ENCODE data around the gene ANKRD7.

ANKRD7 gene, protein sequence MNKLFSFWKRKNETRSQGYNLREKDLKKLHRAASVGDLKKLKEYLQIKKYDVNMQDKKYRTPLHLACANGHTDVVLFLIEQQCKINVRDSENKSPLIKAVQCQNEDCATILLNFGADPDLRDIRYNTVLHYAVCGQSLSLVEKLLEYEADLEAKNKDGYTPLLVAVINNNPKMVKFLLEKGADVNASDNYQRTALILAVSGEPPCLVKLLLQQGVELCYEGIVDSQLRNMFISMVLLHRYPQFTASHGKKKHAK

DNA sequence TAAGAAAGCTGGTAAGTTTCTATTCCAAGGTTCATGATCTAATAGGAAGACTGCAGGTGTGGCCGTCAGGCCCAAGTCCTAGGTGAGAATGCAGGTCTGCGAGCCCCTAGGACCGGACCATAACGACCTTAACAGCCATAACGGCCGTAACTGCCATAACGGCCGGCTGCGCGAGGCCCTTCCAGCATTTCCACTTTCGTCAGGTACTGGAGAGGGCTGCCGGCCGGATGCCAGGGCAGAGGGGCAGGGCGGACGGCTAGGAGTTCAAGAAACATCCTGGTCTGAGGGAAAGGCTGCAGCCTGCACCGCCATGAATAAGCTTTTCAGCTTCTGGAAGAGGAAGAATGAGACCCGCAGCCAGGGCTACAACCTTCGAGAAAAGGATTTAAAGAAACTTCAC lies at the start of gene ANKRD7:
Gene ANKRD7 (plus strand): TSS at position 184 of the 400 bp plus-strand sequence. CDS start 127 bp downstream, at position 311.
- Histone ChIP-seq H2AFZ (ENCODE audit: low read depth, low read length, severe bottlenecking) (no peak within 1 kb of the TSS), H3K27ac (ENCODE audit: low read depth, low read length) (no peak within 1 kb of the TSS), H3K9me2 (replicated peaks; ENCODE audit: insufficient read depth, low read length) (no peaks in the 10 kb centered on the region), H3F3A (ENCODE audit: insufficient read depth) (no peaks in the 10 kb centered on the region), H3K4me3 (ENCODE audit: insufficient read depth, low read length, poor library complexity, severe bottlenecking) (no peak within 1 kb of the TSS), H3K9ac (ENCODE audit: low read length) (no peak within 1 kb of the TSS), H3K4me2 (ENCODE audit: low read depth, low read length, poor library complexity, severe bottlenecking) (no peak within 1 kb of the TSS), H3K79me2 (ENCODE audit: insufficient read depth, low read length) (no peaks in the 10 kb centered on the region), H3K36me3 (ENCODE audit: low read length) (no peaks in the 10 kb centered on the region), H4K20me1 (ENCODE audit: low read depth, low read length) (no peaks in the 10 kb centered on the region), H3K27me3 (ENCODE audit: low read length) (no peaks in the 10 kb centered on the region), H3K9me3 (ENCODE audit: insufficient read depth, low read length) (no peaks in the 10 kb centered on the region)
- TF ChIP-seq, protein P1, sequence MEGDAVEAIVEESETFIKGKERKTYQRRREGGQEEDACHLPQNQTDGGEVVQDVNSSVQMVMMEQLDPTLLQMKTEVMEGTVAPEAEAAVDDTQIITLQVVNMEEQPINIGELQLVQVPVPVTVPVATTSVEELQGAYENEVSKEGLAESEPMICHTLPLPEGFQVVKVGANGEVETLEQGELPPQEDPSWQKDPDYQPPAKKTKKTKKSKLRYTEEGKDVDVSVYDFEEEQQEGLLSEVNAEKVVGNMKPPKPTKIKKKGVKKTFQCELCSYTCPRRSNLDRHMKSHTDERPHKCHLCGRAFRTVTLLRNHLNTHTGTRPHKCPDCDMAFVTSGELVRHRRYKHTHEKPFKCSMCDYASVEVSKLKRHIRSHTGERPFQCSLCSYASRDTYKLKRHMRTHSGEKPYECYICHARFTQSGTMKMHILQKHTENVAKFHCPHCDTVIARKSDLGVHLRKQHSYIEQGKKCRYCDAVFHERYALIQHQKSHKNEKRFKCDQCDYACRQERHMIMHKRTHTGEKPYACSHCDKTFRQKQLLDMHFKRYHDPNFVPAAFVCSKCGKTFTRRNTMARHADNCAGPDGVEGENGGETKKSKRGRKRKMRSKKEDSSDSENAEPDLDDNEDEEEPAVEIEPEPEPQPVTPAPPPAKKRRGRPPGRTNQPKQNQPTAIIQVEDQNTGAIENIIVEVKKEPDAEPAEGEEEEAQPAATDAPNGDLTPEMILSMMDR (IDR thresholded peaks at IDR 0.05; ENCODE audit: insufficient read depth, low read length, poor library complexity, severe bottlenecking) = no peak
- TF ChIP-seq EZH2phosphoT487 (conservative IDR thresholded peaks at IDR 0.05; ENCODE audit: low read length) = no peak

DNA sequence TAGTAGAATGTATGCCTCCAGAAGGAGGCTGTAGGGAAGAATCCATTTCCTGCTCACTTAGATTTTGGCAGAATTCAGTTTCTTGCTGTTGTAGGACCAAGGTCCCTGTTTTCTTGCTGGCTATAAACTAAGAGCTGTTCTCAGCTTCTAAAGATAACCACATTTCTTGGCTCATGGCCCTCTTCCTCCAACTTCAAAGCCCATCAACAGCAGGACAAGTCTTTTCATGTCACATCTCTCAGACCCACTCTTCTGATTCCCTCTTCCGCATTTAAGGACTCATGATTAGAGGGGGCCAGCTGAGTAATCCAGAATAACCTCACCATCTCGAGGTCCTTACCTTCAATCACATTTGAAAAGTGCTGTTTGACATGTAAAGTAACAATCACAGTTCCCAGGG lies 48.8 kb upstream of the ANKRD7 start:
- TF ChIP-seq, protein P1 (IDR thresholded peaks at IDR 0.05; ENCODE audit: insufficient read depth, low read length, poor library complexity, severe bottlenecking) = no peak
- no peak for TF ChIP-seq EZH2phosphoT487 (conservative IDR thresholded peaks at IDR 0.05; ENCODE audit: low read length)
- no peaks in the 10 kb centered on the region for H3K36me3 ChIP-seq (ENCODE audit: low read length)
- H3K9me2 ChIP-seq (replicated peaks; ENCODE audit: insufficient read depth, low read length) = no peaks in the 10 kb centered on the region
- H3K4me2 ChIP-seq (ENCODE audit: low read depth, low read length, poor library complexity, severe bottlenecking) = no peak overlapping the region
- H2AFZ ChIP-seq (ENCODE audit: low read depth, low read length, severe bottlenecking) = no peak overlapping the region
- H3K27me3 ChIP-seq (ENCODE audit: low read length) = no peaks in the 10 kb centered on the region
- no peak overlapping the region for H3K27ac ChIP-seq (ENCODE audit: low read depth, low read length)
- no peaks in the 10 kb centered on the region for H3K9me3 ChIP-seq (ENCODE audit: insufficient read depth, low read length)
- no peak overlapping the region for H3K9ac ChIP-seq (ENCODE audit: low read length)
- H3F3A ChIP-seq (ENCODE audit: insufficient read depth) = peaks cover 29% of the 10 kb centered on the region
- no peaks in the 10 kb centered on the region for H4K20me1 ChIP-seq (ENCODE audit: low read depth, low read length)
- no peaks in the 10 kb centered on the region for H3K79me2 ChIP-seq (ENCODE audit: insufficient read depth, low read length)
- no peak overlapping the region for H3K4me3 ChIP-seq (ENCODE audit: insufficient read depth, low read length, poor library complexity, severe bottlenecking)

DNA sequence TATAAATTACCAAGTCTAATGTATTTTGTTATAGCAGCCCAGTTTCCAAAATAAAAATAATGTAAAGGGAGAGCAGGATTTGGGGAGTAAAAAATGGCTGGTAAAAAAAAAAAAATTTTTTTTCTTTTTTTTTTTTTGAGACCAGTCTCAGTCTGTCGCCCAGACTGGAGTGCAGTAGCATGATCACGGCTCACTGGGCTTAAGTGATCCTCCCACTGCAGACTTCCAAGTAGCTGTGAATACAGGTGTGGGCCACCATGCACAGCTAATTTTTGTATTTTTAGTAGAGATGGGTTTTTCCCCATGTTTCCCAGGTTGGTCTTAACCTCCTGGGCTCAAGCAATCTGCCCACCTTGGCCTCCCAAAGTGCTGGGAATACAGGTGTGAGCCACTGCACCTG lies 45.3 kb upstream of the ANKRD7 start:
- Histone ChIP-seq H3K4me2 (ENCODE audit: low read depth, low read length, poor library complexity, severe bottlenecking) (peak overlapping the region; percentile 98), H3K27me3 (ENCODE audit: low read length) (no peaks in the 10 kb centered on the region), H2AFZ (ENCODE audit: low read depth, low read length, severe bottlenecking) (no peak overlapping the region), H3K27ac (ENCODE audit: low read depth, low read length) (peak overlapping the region; percentile 97), H3K36me3 (ENCODE audit: low read length) (no peaks in the 10 kb centered on the region), H3F3A (ENCODE audit: insufficient read depth) (peaks cover 52% of the 10 kb centered on the region), H4K20me1 (ENCODE audit: low read depth, low read length) (no peaks in the 10 kb centered on the region), H3K4me3 (ENCODE audit: insufficient read depth, low read length, poor library complexity, severe bottlenecking) (peak overlapping the region; percentile 0), H3K9me2 (replicated peaks; ENCODE audit: insufficient read depth, low read length) (no peaks in the 10 kb centered on the region), H3K9ac (ENCODE audit: low read length) (peak overlapping the region; percentile 50), H3K9me3 (ENCODE audit: insufficient read depth, low read length) (no peaks in the 10 kb centered on the region), H3K79me2 (ENCODE audit: insufficient read depth, low read length) (peaks cover 19% of the 10 kb centered on the region)
- TF ChIP-seq EZH2phosphoT487 (conservative IDR thresholded peaks at IDR 0.05; ENCODE audit: low read length) = no peak
- TF ChIP-seq, protein P1 (IDR thresholded peaks at IDR 0.05; ENCODE audit: insufficient read depth, low read length, poor library complexity, severe bottlenecking) = no peak
